Spleen (tissue), 11 donors: Measurements from ENCODE around the gene SZRD1. TPM values are rescaled to one million over a fixed set of nuclear protein-coding genes. Genes with fewer than 3 reads are reported as not detected.

Experiments
- DNase-seq: peaks from one replicate; pipeline ENCODE4 v3.0.0-alpha.2; 2020
- H3K27ac ChIP-seq, 8 donors: fragments of 200-600 bp; sonication (generic) in 7 of 8; 1 replicate in 4 of 8; 2 replicates in 4 of 8; pipeline versions ENCODE4 v1.5.0 to v1.8.0; 2016 to 2021; ENCODE audit warnings: inconsistent platforms in 4 of 8, mild to moderate bottlenecking in 4 of 8, moderate library complexity in 1 of 8
- H3K27me3 ChIP-seq, 7 donors: fragments of 200-600 bp; sonication (generic) in 6 of 7; replicated peaks in 1 of 7; 1 replicate in 4 of 7; 2 replicates in 3 of 7; pipeline versions ENCODE4 v1.5.0 to v1.8.0; 2016 to 2021; ENCODE audit warnings: inconsistent platforms in 3 of 7, mild to moderate bottlenecking in 1 of 7
- H3K36me3 ChIP-seq, 6 donors: fragments of 200-600 bp; sonication (generic) in 5 of 6; 1 replicate in 4 of 6; 2 replicates in 2 of 6; pipeline versions ENCODE4 v1.5.0 to v1.8.0; 2016 to 2021; ENCODE audit warnings: inconsistent platforms in 2 of 6
- H3K4me1 ChIP-seq, 6 donors: fragments of 200-600 bp; sonication (generic) in 5 of 6; 1 replicate in 3 of 6; 2 replicates in 3 of 6; pipeline versions ENCODE4 v1.5.0 to v1.8.0; 2016 to 2021; ENCODE audit warnings: inconsistent platforms in 3 of 6
- H3K4me3 ChIP-seq, 8 donors: fragments of 200-600 bp; sonication (generic) in 7 of 8; 1 replicate in 4 of 8; 2 replicates in 4 of 8; pipeline versions ENCODE4 v1.5.0 to v1.8.0; 2016 to 2021; ENCODE audit warnings: inconsistent platforms in 4 of 8, mild to moderate bottlenecking in 4 of 8, moderate library complexity in 2 of 8
- H3K9me3 ChIP-seq, 8 donors: fragments of 200-600 bp; sonication (generic) in 7 of 8; 1 replicate in 4 of 8; 2 replicates in 4 of 8; pipeline versions ENCODE4 v1.5.0 to v1.8.0; 2016 to 2021; ENCODE audit warnings: inconsistent platforms in 4 of 8
- CTCF ChIP-seq, 11 experiments: fragments of 200-600 bp in 7 of 11; fragments of 450-650 bp in 4 of 11; sonication (generic) in 4 of 11; IDR thresholded peaks in 8 of 11; conservative IDR thresholded peaks in 3 of 11; 1 replicate in 7 of 11; 2 replicates in 4 of 11; pipeline versions ENCODE4 v1.4.0 to v1.8.0; 2016 to 2021; ENCODE audit warnings: antibody characterized with exemption in 11 of 11, inconsistent platforms in 4 of 11, mild to moderate bottlenecking in 1 of 11
- POLR2A ChIP-seq, 3 donors: fragments of 450-650 bp; IDR thresholded peaks; one replicate each; pipeline ENCODE4 v1.5.1; 2017; ENCODE audit warnings: antibody characterized with exemption in 3 of 3, mild to moderate bottlenecking in 1 of 3
- POLR2AphosphoS5 ChIP-seq, 3 donors: sonication (generic); formaldehyde crosslinking; IDR thresholded peaks; one replicate each; pipeline ENCODE4 v1.5.1; 2017; ENCODE audit warnings: antibody characterized with exemption in 3 of 3
- WGBS, 5 donors: extraction: QIAGEN DNeasy Blood & Tissue Kit in 3 of 5; methylation state at CpG; one replicate each; pipeline versions ENCODE4 v1.1.5 to v1.1.7; 2013 to 2018; 5-methylcytosine and 5-hydroxymethylcytosine counted together
- intact Hi-C: fragments of 100-400 bp; cut with DNase I; formaldehyde crosslinking; loops from one replicate; pipeline ENCODE4 v1.15.0; 2023; ENCODE audit warnings: low total_unique reads
- polyA plus RNA-seq, 3 donors: library from polyadenylated mRNA; stranded (reverse); fragments of 200-250 nt; gene quantifications; one replicate each; pipeline ENCODE4 v1.2.1, GENCODE V29; 2013
- total RNA-seq, 7 donors: library from RNA; depleted of rRNA in 3 of 7; stranded (reverse); fragments of >200 nt in 3 of 7; fragmentation: NEBNext Ultra II Directional in 4 of 7; extraction: Animal tissue kit (Norgen Biotek cat#: 25700) in 4 of 7; gene quantifications; one replicate each; pipeline versions ENCODE4 v1.1.0 to v1.2.1, GENCODE V29; 2016 to 2021
- donor health status: healthy with polysubstance abuse.
- donor health status: DM: no; HTN: no; CAD: no; lungs with moderate emphysema.
- donor health status: DM: no; HTN: no; CAD: no.
- donor health status: Bipolar disorder and iron deficiency.
- donor health status: healthy.
- donor health status: DM: no; HTN: no; CAD: no.
- donor health status: DM: yes; HTN: yes; CAD: no.

SZRD1 gene
- total and polyA plus RNA-seq, 10 donors, result 37.8 to 129 (median 84.6) TPM

DNA sequence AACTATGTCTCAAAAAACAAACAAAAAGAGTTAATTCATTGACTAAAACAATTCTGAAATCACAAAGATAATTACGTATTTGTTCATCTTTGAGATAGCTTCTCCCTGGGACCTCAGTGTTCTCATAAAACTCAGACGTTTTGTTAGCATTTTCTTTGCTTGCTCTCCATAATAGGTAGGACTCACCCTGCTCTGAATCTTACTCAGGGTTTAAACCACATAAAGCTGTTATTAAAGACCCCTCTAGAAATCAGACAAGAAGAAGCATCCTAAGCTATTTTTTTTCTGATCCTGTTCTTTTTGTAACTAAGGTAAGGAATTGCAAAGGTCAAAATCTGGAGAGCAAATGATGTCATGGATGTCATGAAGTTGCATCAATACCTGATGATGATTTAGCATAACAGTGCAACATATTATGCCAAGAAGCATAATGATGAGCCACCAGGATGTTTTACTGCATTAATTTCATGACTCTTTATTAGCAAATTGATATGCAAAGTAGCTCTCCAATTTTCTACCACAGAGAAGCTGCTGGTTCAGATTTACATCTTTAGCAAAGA lies 17.1 kb upstream of the SZRD1 start:
- intact Hi-C loops, result loop anchor here (10.0 kb wide), 1 partner anchor 105 kb away; no protein-coding TSS in a partner anchor
- TF ChIP-seq POLR2AphosphoS5 (IDR thresholded peaks at IDR 0.05) (no peak), POLR2A (IDR thresholded peaks at IDR 0.05) (no peak), CTCF (IDR thresholded peaks at IDR 0.05 in 8 of 11, conservative IDR thresholded peaks at IDR 0.05 in 3 of 11) (no peak)
- no peak overlapping the region for H3K27ac ChIP-seq

DNA sequence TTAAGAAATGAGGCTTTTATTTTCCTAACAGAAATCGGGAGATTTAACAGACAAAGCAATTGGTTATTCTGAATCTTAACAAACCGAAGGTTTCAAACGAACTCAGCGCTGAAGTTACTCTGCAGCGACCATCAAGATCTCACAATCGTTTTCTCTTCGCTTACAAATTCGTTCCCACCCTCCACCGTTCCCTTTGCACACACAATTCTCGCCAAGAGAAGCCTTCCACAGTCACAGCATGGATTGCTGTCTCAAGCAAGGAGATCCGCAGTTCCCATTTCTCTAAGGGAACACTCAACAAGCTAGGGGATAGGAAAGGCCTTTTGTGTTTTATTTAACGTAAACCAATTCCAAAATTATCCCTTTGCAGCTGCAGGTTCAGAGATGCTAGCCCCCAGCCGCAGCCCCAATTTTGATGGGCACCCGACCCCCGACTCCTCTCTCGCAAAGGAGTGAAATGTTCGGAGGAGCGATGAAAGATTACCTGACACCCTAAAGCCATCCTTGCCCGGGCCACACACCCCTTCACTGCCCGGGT lies 15.5 kb upstream of the SZRD1 start:
- 0 to 2% (median 1%) methylated on average over 19 to 20 of the region's 20 CpGs for WGBS, 5 donors
- intact Hi-C loops, result loop anchor here (10.0 kb wide), 1 partner anchor 107 kb away; no protein-coding TSS in a partner anchor

More for the DNA sequence above, 17.1 kb upstream of the SZRD1 start:
- Histone ChIP-seq H3K36me3 (peaks cover 0 to 5% (median 0%) of the 10 kb centered on the region in 6 donors), H3K4me1 (peaks cover 23 to 80% (median 51%) of the 10 kb centered on the region in 6 donors), H3K4me3 (no peak overlapping the region), H3K9me3 (no peaks in the 10 kb centered on the region), H3K27me3 (no peaks in the 10 kb centered on the region)
- no peak for DNase-seq
- 67 to 86% (median 75%) methylated on average over 2 of the region's 2 CpGs for WGBS, 5 donors

DNA sequence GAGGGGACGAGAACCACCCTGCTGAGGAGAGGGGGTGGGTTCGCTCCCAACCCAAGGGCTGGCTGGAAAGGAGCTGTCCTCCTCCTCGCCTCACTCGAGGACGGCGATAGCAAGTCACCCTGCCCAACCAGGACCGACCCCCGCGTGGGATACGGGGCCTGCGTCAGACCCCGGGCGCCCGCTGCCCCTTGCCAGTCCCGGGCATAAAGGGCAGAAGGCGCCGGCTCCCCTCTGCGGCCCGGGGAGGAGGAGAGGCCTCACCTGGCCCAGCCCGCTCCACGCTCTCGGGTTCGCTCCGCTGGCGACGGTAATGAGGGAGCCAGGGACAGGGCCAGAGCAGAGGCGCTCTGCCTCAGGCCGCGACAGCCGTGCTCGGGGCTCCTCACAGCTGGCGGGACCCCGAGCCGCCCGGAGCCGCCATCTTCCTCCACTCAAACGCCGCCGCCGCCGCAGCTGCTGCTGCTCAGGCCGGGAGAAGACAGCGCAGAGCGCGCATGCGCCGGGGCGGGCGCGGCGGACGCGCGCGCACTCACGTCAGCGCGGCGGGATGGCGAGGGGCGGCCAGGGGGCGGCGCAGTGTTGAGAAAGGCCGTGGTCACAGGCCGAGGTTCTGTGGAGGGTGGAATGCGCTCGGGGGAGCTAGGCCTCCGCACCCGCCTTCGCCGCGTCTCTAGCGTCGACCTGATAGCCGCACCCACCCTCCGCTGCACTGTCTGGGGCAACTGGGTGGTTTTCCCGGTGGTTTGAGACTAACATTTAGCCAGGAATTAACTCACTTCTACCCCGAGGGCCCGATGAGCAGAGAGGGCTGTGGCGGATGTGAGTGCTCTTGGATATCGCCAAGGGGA lies 14.8 kb upstream of the SZRD1 start, which contains the start of gene FBXO42:
FBXO42 (minus strand) TSS at position 487 of the 848 bp plus-strand sequence. CDS start 37,062 bp downstream, outside the sequence.
- no peaks in the 10 kb centered on the region for H3K27me3 ChIP-seq
- WGBS, 5 donors, result 0 to 2% (median 1%) methylated on average over 33 to 81 of the region's 81 CpGs
- peaks cover 23 to 58% (median 42%) of the 10 kb centered on the region in 6 donors for H3K4me1 ChIP-seq
- peaks cover 0 to 5% (median 0%) of the 10 kb centered on the region in 6 donors for H3K36me3 ChIP-seq
- TF ChIP-seq POLR2A (IDR thresholded peaks at IDR 0.05) (peak in 2 of 3 donors; percentile 10 to 79), CTCF (IDR thresholded peaks at IDR 0.05 in 8 of 11, conservative IDR thresholded peaks at IDR 0.05 in 3 of 11) (peak in 9 of 11 experiments; percentile 25 to 79 (median 63)), POLR2AphosphoS5 (IDR thresholded peaks at IDR 0.05) (peak; percentile 89 to 95 (median 94))
- H3K4me3 ChIP-seq, result peak within 1 kb of the TSS; percentile 75 to 95 (median 80)
- no peaks in the 10 kb centered on the region for H3K9me3 ChIP-seq
- DNase-seq, result peak; percentile 97
- peak within 1 kb of the TSS; percentile 83 to 98 (median 93) for H3K27ac ChIP-seq
- intact Hi-C loops, result loop anchor here (10.0 kb wide), 1 partner anchor 107 kb away; no protein-coding TSS in a partner anchor

More for the DNA sequence above, 15.5 kb upstream of the SZRD1 start:
- Histone ChIP-seq H3K36me3 (peaks cover 0 to 5% (median 0%) of the 10 kb centered on the region in 6 donors), H3K4me1 (peaks cover 23 to 64% (median 45%) of the 10 kb centered on the region in 6 donors), H3K4me3 (peak overlapping the region; percentile 75 to 95 (median 80)), H3K9me3 (no peaks in the 10 kb centered on the region), H3K27ac (peak overlapping the region; percentile 83 to 98 (median 93)), H3K27me3 (no peaks in the 10 kb centered on the region)
- DNase-seq, result no peak
- no peak for TF ChIP-seq CTCF (IDR thresholded peaks at IDR 0.05 in 8 of 11, conservative IDR thresholded peaks at IDR 0.05 in 3 of 11)
- no peak for TF ChIP-seq POLR2A (IDR thresholded peaks at IDR 0.05)
- no peak for TF ChIP-seq POLR2AphosphoS5 (IDR thresholded peaks at IDR 0.05)
